KMS-11 (cell line): ENCODE measurements around the gene MMP24.
"Not testable (repeated sequence)": the region's sequence is repeated elsewhere in the genome, so short reads cannot be mapped to it uniquely, and the experiment has no call there.

ENCODE experiments used
- H2AFZ ChIP-seq: fragments of 200-600 bp; sonication (generic); 2 replicates; pipeline ENCODE4 v1.6.1; 2016; ENCODE audit warnings: antibody characterized with exemption, mixed run types, low read depth
- H3K27ac ChIP-seq: fragments of 200-600 bp; sonication (generic); 2 replicates; pipeline ENCODE4 v1.6.1; 2016; ENCODE audit warnings: mild to moderate bottlenecking, mixed run types
- H3K27me3 ChIP-seq: fragments of 200-600 bp; sonication (generic); 2 replicates; pipeline ENCODE4 v1.6.1; 2017; ENCODE audit warnings: mild to moderate bottlenecking, low read depth, mixed run types, moderate library complexity; ENCODE audit not compliant: insufficient read depth
- H3K36me3 ChIP-seq: fragments of 200-600 bp; sonication (generic); 2 replicates; pipeline ENCODE4 v1.6.1; 2017; ENCODE audit warnings: mild to moderate bottlenecking, mixed run types; ENCODE audit not compliant: insufficient read depth
- H3K4me1 ChIP-seq: fragments of 200-600 bp; sonication (generic); 2 replicates; pipeline ENCODE4 v1.6.1; 2016; ENCODE audit warnings: mild to moderate bottlenecking, low read depth, mixed run types; ENCODE audit not compliant: poor library complexity, severe bottlenecking
- H3K4me2 ChIP-seq: fragments of 200-600 bp; sonication (generic); 2 replicates; pipeline ENCODE4 v1.7.0; 2016; ENCODE audit warnings: mild to moderate bottlenecking, mixed run types
- H3K4me3 ChIP-seq: fragments of 200-600 bp; sonication (generic); IDR thresholded peaks from 2 replicates; pipeline ENCODE4 v1.6.1; 2017; ENCODE audit warnings: low read depth, low read length, mixed read lengths; ENCODE audit not compliant: insufficient read depth
- H3K79me2 ChIP-seq: fragments of 200-600 bp; sonication (generic); 2 replicates; pipeline ENCODE4 v1.6.1; 2016; ENCODE audit warnings: low read depth, mixed run types; ENCODE audit not compliant: insufficient read depth
- H3K9ac ChIP-seq: fragments of 200-600 bp; sonication (generic); 2 replicates; pipeline ENCODE4 v1.6.1; 2016; ENCODE audit warnings: mild to moderate bottlenecking, mixed run types
- H4K20me1 ChIP-seq: fragments of 200-600 bp; sonication (generic); 2 replicates; pipeline ENCODE4 v1.6.1; 2016; ENCODE audit warnings: mild to moderate bottlenecking, mixed run types; ENCODE audit not compliant: insufficient read depth
- CTCF ChIP-seq: fragments of 200-600 bp; sonication (generic); conservative IDR thresholded peaks from 2 replicates; pipeline ENCODE4 v1.6.1; 2017; ENCODE audit warnings: low read depth, mild to moderate bottlenecking, antibody characterized with exemption, low read length, moderate library complexity, mixed read lengths

The MMP24 gene

GRCh38 chr20:35192118-35192872, 34.2 kb upstream of the MMP24 start:
- Histone ChIP-seq H3K4me2 (no peak overlapping the region), H3K4me3 (no peak overlapping the region), H4K20me1 (no peaks in the 10 kb centered on the region), H2AFZ (no peak overlapping the region), H3K9ac (no peak overlapping the region), H3K27me3 (no peaks in the 10 kb centered on the region), H3K4me1 (no peaks in the 10 kb centered on the region), H3K36me3 (no peaks in the 10 kb centered on the region), H3K79me2 (no peaks in the 10 kb centered on the region), H3K27ac (no peak overlapping the region)
- TF ChIP-seq CTCF, result no peak

GRCh38 chr20:35193031-35193791, 33.3 kb upstream of the MMP24 start:
- H3K9ac ChIP-seq, H3K36me3 ChIP-seq, H3K4me1 ChIP-seq, H3K4me2 ChIP-seq, H2AFZ ChIP-seq, H3K27me3 ChIP-seq, H4K20me1 ChIP-seq, H3K27ac ChIP-seq, H3K4me3 ChIP-seq, H3K79me2 ChIP-seq: not testable (repeated sequence)

DNA sequence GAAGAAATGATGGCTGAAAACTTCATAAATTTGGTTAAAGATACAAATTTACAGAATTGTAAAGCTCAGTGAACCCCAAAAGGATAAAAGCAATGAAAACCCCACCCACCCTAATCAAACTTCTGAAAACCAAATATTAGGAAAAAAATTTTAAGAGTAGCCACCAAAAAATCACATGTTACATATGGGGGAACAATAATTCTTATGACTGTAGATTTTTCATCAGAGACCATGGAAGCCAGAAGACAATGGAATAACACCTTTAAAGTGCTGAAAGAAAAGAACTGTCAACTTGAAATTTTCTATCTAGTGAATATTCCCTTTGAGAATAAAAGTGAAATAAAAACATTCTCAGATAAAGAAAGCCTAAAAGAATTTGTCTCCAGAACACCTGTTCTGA, 30.2 kb upstream of the MMP24 start:
- Histone ChIP-seq H3K4me2 (no peak overlapping the region), H3K4me1 (no peaks in the 10 kb centered on the region), H3K27me3 (no peaks in the 10 kb centered on the region), H2AFZ (no peak overlapping the region), H4K20me1 (no peaks in the 10 kb centered on the region), H3K9ac (no peak overlapping the region), H3K79me2 (no peaks in the 10 kb centered on the region), H3K4me3 (no peak overlapping the region), H3K36me3 (no peaks in the 10 kb centered on the region), H3K27ac (no peak overlapping the region)
- TF ChIP-seq CTCF, result no peak

GRCh38 chr20:35199740-35200139, 26.8 kb upstream of the MMP24 start:
- TF ChIP-seq CTCF, result no peak
- no peaks in the 10 kb centered on the region for H3K36me3 ChIP-seq
- H3K4me2 ChIP-seq, result no peak overlapping the region
- H3K27me3 ChIP-seq, result no peaks in the 10 kb centered on the region
- no peak overlapping the region for H3K4me3 ChIP-seq
- no peaks in the 10 kb centered on the region for H3K79me2 ChIP-seq
- H3K9ac ChIP-seq, result no peak overlapping the region
- no peak overlapping the region for H2AFZ ChIP-seq
- no peak overlapping the region for H3K27ac ChIP-seq
- no peaks in the 10 kb centered on the region for H4K20me1 ChIP-seq
- no peaks in the 10 kb centered on the region for H3K4me1 ChIP-seq

DNA sequence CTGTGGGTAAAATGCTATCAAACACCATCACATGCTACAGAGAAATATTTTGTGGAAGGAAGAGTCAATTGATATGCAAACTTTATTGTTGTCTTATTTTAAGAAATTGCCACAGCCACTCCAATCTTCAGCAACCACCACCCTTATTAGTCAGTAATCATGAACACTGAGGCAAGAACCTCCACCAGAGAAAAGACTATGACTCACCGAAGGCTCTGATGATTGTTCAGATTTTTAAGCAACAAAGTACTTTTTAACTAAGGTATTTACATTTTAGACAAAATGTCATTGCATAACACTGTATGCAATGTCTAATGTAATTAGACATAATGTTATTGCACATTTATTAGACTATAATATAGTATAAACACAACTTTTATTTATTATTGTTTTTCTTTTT, 26.2 kb upstream of the MMP24 start:
- Histone ChIP-seq H2AFZ (no peak overlapping the region), H3K4me3 (no peak overlapping the region), H3K9ac (no peak overlapping the region), H3K36me3 (no peaks in the 10 kb centered on the region), H3K79me2 (no peaks in the 10 kb centered on the region), H3K4me2 (no peak overlapping the region), H3K27me3 (no peaks in the 10 kb centered on the region), H4K20me1 (no peaks in the 10 kb centered on the region), H3K27ac (no peak overlapping the region), H3K4me1 (no peaks in the 10 kb centered on the region)
- no peak for TF ChIP-seq CTCF

DNA sequence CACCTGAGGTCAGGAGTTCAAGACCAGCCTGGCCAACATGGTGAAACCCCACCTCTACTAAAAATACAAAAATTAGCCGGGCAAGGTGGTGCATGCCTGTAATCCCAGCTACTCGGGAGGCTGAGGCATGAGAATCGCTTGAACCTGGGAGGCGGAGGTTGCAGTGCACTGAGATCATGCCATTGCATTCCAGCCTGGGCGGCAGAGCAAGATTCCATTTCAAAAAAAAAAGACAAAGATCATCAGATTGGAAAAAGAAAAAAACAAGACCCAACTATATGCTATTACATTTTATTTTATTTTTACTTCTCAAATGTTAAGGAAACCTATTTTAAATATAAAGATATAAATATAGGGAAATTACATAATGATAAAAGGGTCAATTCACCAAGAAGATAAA, 25.0 kb upstream of the MMP24 start:
- not testable (repeated sequence) for H3K4me2 ChIP-seq, H4K20me1 ChIP-seq, H3K4me3 ChIP-seq, H3K79me2 ChIP-seq, H2AFZ ChIP-seq, H3K4me1 ChIP-seq, H3K27me3 ChIP-seq, H3K9ac ChIP-seq, H3K27ac ChIP-seq, H3K36me3 ChIP-seq
